ENCODE measurements around the gene MAML2. TPM values are rescaled to one million over a fixed set of nuclear protein-coding genes. Genes with fewer than 3 reads are reported as not detected.
A peak's percentile ranks its signal among the peaks of the same experiment; 100 is the strongest.

The MAML2 gene
- total and polyA plus RNA-seq, 2 experiments from 2014 or later, result 1.1 to 8.2 TPM

- Histone ChIP-seq H3K36me3 (no peaks in the 10 kb centered on the region), H3K9me3 (ENCODE audit: low read depth) (no peaks in the 10 kb centered on the region), H3K27me3 (no peaks in the 10 kb centered on the region), H3K4me3 (no peak overlapping the region), H3K4me1 (ENCODE audit: low read depth) (peaks cover 5% of the 10 kb centered on the region), H3K27ac (no peak overlapping the region)
- no peak for DNase-seq (ENCODE audit: low read depth in 1 of 2, low spot score in 1 of 2)
- no peak for TF ChIP-seq CTCF (IDR thresholded peaks at IDR 0.05; ENCODE audit: low read depth, low read length)
These were observed 258.2 kb downstream of the MAML2 start for GRCh38 chr11:96084610-96085318.

GRCh38 chr11:96082936-96083335 lies 260.1 kb downstream of the MAML2 start:
- TF ChIP-seq CTCF (IDR thresholded peaks at IDR 0.05; ENCODE audit: low read depth, low read length), result no peak
- Histone ChIP-seq H3K36me3 (no peaks in the 10 kb centered on the region), H3K4me1 (ENCODE audit: low read depth) (peaks cover under 1% of the 10 kb centered on the region), H3K4me3 (no peak overlapping the region), H3K27ac (no peak overlapping the region), H3K27me3 (no peaks in the 10 kb centered on the region), H3K9me3 (ENCODE audit: low read depth) (no peaks in the 10 kb centered on the region)
- no peak for DNase-seq (ENCODE audit: low read depth in 1 of 2, low spot score in 1 of 2)

GRCh38 chr11:96082002-96082899 lies 260.7 kb downstream of the MAML2 start:
- Histone ChIP-seq H3K4me3 (no peak overlapping the region), H3K9me3 (ENCODE audit: low read depth) (no peaks in the 10 kb centered on the region), H3K27ac (no peak overlapping the region), H3K36me3 (no peaks in the 10 kb centered on the region), H3K27me3 (no peaks in the 10 kb centered on the region), H3K4me1 (ENCODE audit: low read depth) (no peaks in the 10 kb centered on the region)
- no peak for TF ChIP-seq CTCF (IDR thresholded peaks at IDR 0.05; ENCODE audit: low read depth, low read length)
- DNase-seq (ENCODE audit: low read depth in 1 of 2, low spot score in 1 of 2), result peak in 1 of 2 donors; percentile 85

GRCh38 chr11:96081561-96081960 lies 261.4 kb downstream of the MAML2 start:
- Histone ChIP-seq H3K4me1 (ENCODE audit: low read depth) (no peaks in the 10 kb centered on the region), H3K36me3 (no peaks in the 10 kb centered on the region), H3K9me3 (ENCODE audit: low read depth) (no peaks in the 10 kb centered on the region), H3K27ac (no peak overlapping the region), H3K27me3 (no peaks in the 10 kb centered on the region), H3K4me3 (no peak overlapping the region)
- DNase-seq (ENCODE audit: low read depth in 1 of 2, low spot score in 1 of 2), result no peak
- no peak for TF ChIP-seq CTCF (IDR thresholded peaks at IDR 0.05; ENCODE audit: low read depth, low read length)

GRCh38 chr11:96079691-96080090 lies 263.3 kb downstream of the MAML2 start:
- Histone ChIP-seq H3K4me1 (ENCODE audit: low read depth) (no peaks in the 10 kb centered on the region), H3K4me3 (no peak overlapping the region), H3K27me3 (no peaks in the 10 kb centered on the region), H3K27ac (no peak overlapping the region), H3K9me3 (ENCODE audit: low read depth) (no peaks in the 10 kb centered on the region), H3K36me3 (no peaks in the 10 kb centered on the region)
- no peak for TF ChIP-seq CTCF (IDR thresholded peaks at IDR 0.05; ENCODE audit: low read depth, low read length)
- no peak for DNase-seq (ENCODE audit: low read depth in 1 of 2, low spot score in 1 of 2)
